Fibroblast of lung (primary cell): ENCODE results near the gene SLC22A17.

Experiments used
- CTCF ChIP-seq, 2 donors: IDR thresholded peaks in 1 of 2; conservative IDR thresholded peaks in 1 of 2; 1 replicate in 1 of 2; 2 replicates in 1 of 2; pipeline ENCODE4 v1.5.1; 2011 to 2012; ENCODE audit warnings: low read length in 2 of 2, control low read depth in 1 of 2, inconsistent platforms in 1 of 2, low read depth in 1 of 2, mild to moderate bottlenecking in 1 of 2
- EZH2 ChIP-seq: IDR thresholded peaks from 2 replicates; pipeline ENCODE4 v1.5.1; 2012; ENCODE audit warnings: low read length, control low read depth, mild to moderate bottlenecking; ENCODE audit errors: missing control alignments

GRCh38 chr14:23380197-23380914 lies 27.7 kb upstream of the SLC22A17 start:
- TF ChIP-seq CTCF (conservative IDR thresholded peaks at IDR 0.05 in 1 of 2, IDR thresholded peaks at IDR 0.05 in 1 of 2; ENCODE audit: low read depth in 1 of 2, low read length in 2 of 2) (no peak), EZH2 (no peak)
